HG02623 (cell line): ENCODE data around the gene MLLT1.

Experiments used
- ATAC-seq: cut with Tn5 transposase; IDR thresholded peaks from one replicate; pipeline ENCODE4 v1.9.1; 2021; ENCODE audit warnings: moderate library complexity; ENCODE audit not compliant: unreplicated experiment

Gene MLLT1

GRCh38 chr19:6223461-6224307 is 56.1 kb downstream of the MLLT1 start:
- no peak for ATAC-seq

GRCh38 chr19:6222884-6223283 is 56.9 kb downstream of the MLLT1 start:
- ATAC-seq = no peak

GRCh38 chr19:6221878-6222746 is 57.7 kb downstream of the MLLT1 start:
- ATAC-seq = no peak

GRCh38 chr19:6221220-6221877 is 58.4 kb downstream of the MLLT1 start:
- no peak for ATAC-seq

- ATAC-seq = no peak
Observed at GRCh38 chr19:6220385-6221191, 59.2 kb downstream of the MLLT1 start.

GRCh38 chr19:6219586-6220290 is 60.0 kb downstream of the MLLT1 start:
- no peak for ATAC-seq

GRCh38 chr19:6219147-6219525 is 60.6 kb downstream of the MLLT1 start:
- no peak for ATAC-seq

- ATAC-seq = no peak
Observed at GRCh38 chr19:6218491-6219146, 61.2 kb downstream of the MLLT1 start.

- ATAC-seq = no peak
Observed at GRCh38 chr19:6217752-6218334, 61.9 kb downstream of the MLLT1 start.

GRCh38 chr19:6216996-6217751 is 62.6 kb downstream of the MLLT1 start:
- ATAC-seq = no peak

- no peak for ATAC-seq
Observed at GRCh38 chr19:6216236-6216995, 63.4 kb downstream of the MLLT1 start.

GRCh38 chr19:6215701-6216235 is 64.0 kb downstream of the MLLT1 start:
- ATAC-seq = no peak

GRCh38 chr19:6214881-6215541 is 64.8 kb downstream of the MLLT1 start:
- no peak for ATAC-seq

- ATAC-seq = no peak
Observed at GRCh38 chr19:6213696-6214641, 65.8 kb downstream of the MLLT1 start.

GRCh38 chr19:6213266-6213595 is 66.5 kb downstream of the MLLT1 start:
- no peak for ATAC-seq
